ENCODE data around the gene MKX.

GRCh38 chr10:27642023-27642589 lies 103.5 kb downstream of the MKX start:
- TF ChIP-seq CTCF (IDR thresholded peaks at IDR 0.05) (no peak), POLR2A (IDR thresholded peaks at IDR 0.05) (no peak)

All from tibial nerve (tissue), 3 donors.